HCT116 (cell line): ENCODE data around the gene VPS41.

Source experiments
- ATF3 ChIP-seq: IDR thresholded peaks from 2 replicates; pipeline ENCODE4 v1.6.1; 2012
- EGR1 ChIP-seq: IDR thresholded peaks from 2 replicates; pipeline ENCODE4 v1.6.1; 2012; ENCODE audit warnings: low read depth
- EZH2phosphoT487 ChIP-seq: fragments of 200-600 bp; IDR thresholded peaks from 2 replicates; pipeline ENCODE4 v1.6.1; 2018; ENCODE audit warnings: antibody characterized with exemption, borderline replicate concordance
- JUND ChIP-seq: IDR thresholded peaks from 2 replicates; pipeline ENCODE4 v1.6.1; 2012
- POLR2A ChIP-seq: IDR thresholded peaks from 2 replicates; pipeline ENCODE4 v1.7.0; 2011; ENCODE audit warnings: borderline replicate concordance; ENCODE audit not compliant: insufficient read depth, insufficient read length; ENCODE audit errors: extremely low read depth
- POLR2AphosphoS5 ChIP-seq: IDR thresholded peaks from 2 replicates; pipeline ENCODE4 v1.6.1; 2011; ENCODE audit warnings: mild to moderate bottlenecking, low read depth, low read length, moderate library complexity
- RAD21 ChIP-seq: IDR thresholded peaks from 2 replicates; pipeline ENCODE4 v1.6.1; 2012; ENCODE audit warnings: low read depth, mild to moderate bottlenecking
- YY1 ChIP-seq: IDR thresholded peaks from 2 replicates; pipeline ENCODE4 v1.6.1; 2011; ENCODE audit warnings: low read length, low read depth, moderate library complexity, mild to moderate bottlenecking; ENCODE audit not compliant: insufficient replicate concordance; ENCODE audit errors: extremely low read depth
- TF ChIP-seq, protein P1 (sequence below), 3 experiments: fragments of 200-600 bp in 1 of 3; sonication (generic) in 1 of 3; IDR thresholded peaks in 2 of 3; conservative IDR thresholded peaks in 1 of 3; 2 replicates each; pipeline ENCODE4 v1.5.1; 2012 to 2017; ENCODE audit warnings: low read depth in 2 of 3, low read length in 2 of 3, antibody characterized with exemption in 1 of 3, borderline replicate concordance in 1 of 3, control low read depth in 1 of 3, mild to moderate bottlenecking in 1 of 3, mixed read lengths in 1 of 3, mixed run types in 1 of 3, moderate library complexity in 1 of 3; ENCODE audit not compliant: insufficient read depth in 1 of 3

DNA sequence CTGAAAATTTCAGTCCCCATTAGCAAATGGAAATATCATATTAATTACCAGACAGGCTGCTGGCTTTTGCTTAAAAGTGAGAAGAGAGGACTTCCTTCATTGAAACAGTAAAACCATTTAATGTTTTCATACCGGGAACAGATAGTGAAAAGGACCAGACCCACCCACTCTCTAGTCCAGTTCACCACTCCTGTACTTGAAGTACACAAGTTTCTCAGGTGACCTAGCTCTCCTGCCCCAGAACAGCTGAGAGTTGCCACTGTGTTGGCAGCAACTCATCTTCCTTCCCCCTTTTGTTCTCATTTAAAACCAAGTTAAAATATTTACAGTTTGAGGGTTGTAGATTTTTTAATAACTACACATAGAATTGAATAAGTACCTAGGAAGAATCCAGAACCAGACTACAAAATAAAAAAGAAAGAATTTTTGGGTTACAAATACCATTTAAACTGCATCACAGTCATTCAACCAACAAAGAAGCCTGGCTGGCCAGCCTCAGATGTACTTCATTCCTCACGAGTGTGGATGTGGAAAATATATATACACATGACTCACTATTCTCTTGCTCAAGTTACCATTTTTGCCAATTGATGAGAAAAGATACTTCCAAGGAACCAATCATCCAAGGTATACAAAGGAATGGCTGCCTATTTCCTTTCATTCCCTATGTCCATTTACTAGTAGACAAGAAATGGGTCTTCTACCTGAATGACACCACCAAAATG is 68.1 kb downstream of the VPS41 start:
- TF ChIP-seq ATF3 (no peak), RAD21 (no peak), YY1 (no peak), EGR1 (no peak), JUND (no peak), EZH2phosphoT487 (no peak), POLR2AphosphoS5 (no peak), POLR2A (no peak)
- TF ChIP-seq, protein P1, sequence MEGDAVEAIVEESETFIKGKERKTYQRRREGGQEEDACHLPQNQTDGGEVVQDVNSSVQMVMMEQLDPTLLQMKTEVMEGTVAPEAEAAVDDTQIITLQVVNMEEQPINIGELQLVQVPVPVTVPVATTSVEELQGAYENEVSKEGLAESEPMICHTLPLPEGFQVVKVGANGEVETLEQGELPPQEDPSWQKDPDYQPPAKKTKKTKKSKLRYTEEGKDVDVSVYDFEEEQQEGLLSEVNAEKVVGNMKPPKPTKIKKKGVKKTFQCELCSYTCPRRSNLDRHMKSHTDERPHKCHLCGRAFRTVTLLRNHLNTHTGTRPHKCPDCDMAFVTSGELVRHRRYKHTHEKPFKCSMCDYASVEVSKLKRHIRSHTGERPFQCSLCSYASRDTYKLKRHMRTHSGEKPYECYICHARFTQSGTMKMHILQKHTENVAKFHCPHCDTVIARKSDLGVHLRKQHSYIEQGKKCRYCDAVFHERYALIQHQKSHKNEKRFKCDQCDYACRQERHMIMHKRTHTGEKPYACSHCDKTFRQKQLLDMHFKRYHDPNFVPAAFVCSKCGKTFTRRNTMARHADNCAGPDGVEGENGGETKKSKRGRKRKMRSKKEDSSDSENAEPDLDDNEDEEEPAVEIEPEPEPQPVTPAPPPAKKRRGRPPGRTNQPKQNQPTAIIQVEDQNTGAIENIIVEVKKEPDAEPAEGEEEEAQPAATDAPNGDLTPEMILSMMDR (IDR thresholded peaks at IDR 0.05 in 2 of 3, conservative IDR thresholded peaks at IDR 0.05 in 1 of 3; ENCODE audit: borderline replicate concordance in 1 of 3, insufficient read depth in 1 of 3, low read depth in 2 of 3, low read length in 2 of 3) = no peak
